K562 (cell line): Measurements from ENCODE around the gene NECAB2. TPM values are rescaled to one million over a fixed set of nuclear protein-coding genes. Genes with fewer than 3 reads are reported as not detected.

Experiments used
- BRD9 ChIP-seq: fragments of 450-650 bp; IDR thresholded peaks from 2 replicates; pipeline ENCODE4 v1.6.1; 2018; ENCODE audit warnings: low read depth; ENCODE audit not compliant: partially characterized antibody
- CSDE1 ChIP-seq, 2 experiments: fragments of 450-650 bp; IDR thresholded peaks; 2 replicates each; pipeline ENCODE4 v1.6.1; 2016; ENCODE audit warnings: mild to moderate bottlenecking in 1 of 2
- DACH1 ChIP-seq: fragments of 450-650 bp; IDR thresholded peaks from 2 replicates; pipeline ENCODE4 v1.6.1; 2018; ENCODE audit not compliant: partially characterized antibody
- E2F4 ChIP-seq: sonication (generic); formaldehyde crosslinking; IDR thresholded peaks from 2 replicates; pipeline ENCODE4 v1.8.0; 2022; ENCODE audit warnings: mild to moderate bottlenecking, low read depth, missing genetic modification reagents
- ETS1 ChIP-seq: conservative IDR thresholded peaks from 2 replicates; pipeline ENCODE4 v1.6.1; 2011; ENCODE audit warnings: low read depth, mild to moderate bottlenecking, low read length; ENCODE audit not compliant: control insufficient read depth
- GATAD2A ChIP-seq: fragments of 450-650 bp; IDR thresholded peaks from 2 replicates; pipeline ENCODE4 v1.6.1; 2017
- IRF9 ChIP-seq: fragments of 450-650 bp; IDR thresholded peaks from 2 replicates; pipeline ENCODE4 v1.6.1; 2016; ENCODE audit warnings: missing biosample characterization, missing genetic modification characterization
- NFXL1 ChIP-seq: fragments of 450-650 bp; formaldehyde crosslinking; IDR thresholded peaks from 2 replicates; pipeline ENCODE4 v1.4.0; 2021; ENCODE audit warnings: mild to moderate bottlenecking
- PTBP1 ChIP-seq: fragments of 200-400 bp; formaldehyde crosslinking; IDR thresholded peaks from 2 replicates; pipeline ENCODE4 v1.6.1; 2017; ENCODE audit warnings: low read depth, low read length
- TAF15 ChIP-seq: fragments of 200-400 bp; formaldehyde crosslinking; IDR thresholded peaks from 2 replicates; pipeline ENCODE4 v1.6.1; 2017; ENCODE audit warnings: mild to moderate bottlenecking, low read depth, low read length, moderate library complexity
- U2AF2 ChIP-seq: fragments of 200-400 bp; formaldehyde crosslinking; optimal IDR thresholded peaks from 2 replicates; pipeline ENCODE3; 2017; ENCODE audit warnings: low read depth, mild to moderate bottlenecking, low read length
- ZBTB9 ChIP-seq: fragments of 450-650 bp; formaldehyde crosslinking; IDR thresholded peaks from 2 replicates; pipeline ENCODE4 v1.4.0; 2020; ENCODE audit warnings: mild to moderate bottlenecking, moderate library complexity
- ZKSCAN3 ChIP-seq: fragments of 250-450 bp; sonication (Bioruptor Pico); IDR thresholded peaks from 2 replicates; pipeline ENCODE4 v1.4.0; 2020
- ZNF12 ChIP-seq: sonication (generic); formaldehyde crosslinking; IDR thresholded peaks from 2 replicates; pipeline ENCODE4 v1.4.0; 2020; ENCODE audit warnings: mild to moderate bottlenecking, missing genetic modification reagents
- ZNF318 ChIP-seq, 2 experiments: fragments of 450-650 bp; IDR thresholded peaks; 2 replicates each; pipeline ENCODE4 v1.6.1; 2016; ENCODE audit warnings: mild to moderate bottlenecking in 2 of 2, borderline replicate concordance in 1 of 2, low read depth in 1 of 2, moderate library complexity in 1 of 2
- ZNF57 ChIP-seq: fragments of 450-650 bp; formaldehyde crosslinking; IDR thresholded peaks from 2 replicates; pipeline ENCODE4 v1.4.0; 2020; ENCODE audit warnings: mild to moderate bottlenecking, moderate library complexity
- polyA plus RNA-seq, 8 experiments: library from polyadenylated mRNA; depleted of rRNA in 4 of 8; stranded (reverse) in 5 of 8; unstranded in 3 of 8; fragments of >200 nt; fragmentation: Nextera tagmentation in 2 of 8; fragmentation: Illumina TruSeq in 1 of 8; extraction: Ambion mirVana in 2 of 8; extraction: Trizol in 1 of 8; gene quantifications; 2 replicates each; pipeline versions ENCODE4 v1.2.1 to v1.2.3, GENCODE V29; 2011 to 2014; ENCODE audit warnings: inconsistent platforms in 1 of 8, missing spikeins in 1 of 8
- total RNA-seq, 7 experiments: library from RNA; depleted of rRNA in 6 of 7; stranded (reverse); fragments of >200 nt in 6 of 7; fragmentation: Illumina TruSeq in 2 of 7; extraction: Trizol in 2 of 7; gene quantifications; 2 replicates each; pipeline versions ENCODE4 v1.2.1 to v1.2.3, GENCODE V29; 2011 to 2021; ENCODE audit warnings: low replicate concordance in 1 of 7

NECAB2 gene
- total and polyA plus RNA-seq, 9 of the 15 experiments (the other 6 are each of a cell fraction or from before 2014, with no cell fraction given) = 0.03 to 0.28 TPM; not detected in 7

- TF ChIP-seq ZNF12 (CRISPR knock-in tag) (no peak), U2AF2 (no peak), ZNF318 (IDR thresholded peaks at IDR 0.05; ENCODE audit: borderline replicate concordance in 1 of 2, low read depth in 1 of 2) (no peak), NFXL1 (no peak), DACH1 (no peak), CSDE1 (IDR thresholded peaks at IDR 0.05) (no peak), IRF9 (no peak), PTBP1 (0 out of 2 replicates have a peak, but pooled peaks have one; percentile 76), ZKSCAN3 (no peak; the same call in 1 of the 2 replicates), ZBTB9 (CRISPR knock-in tag) (no peak), TAF15 (no peak), BRD9 (peak; percentile 83), ETS1 (no peak), GATAD2A (peak; percentile 64; the same call in 1 of the 2 replicates), E2F4 (no peak), ZNF57 (CRISPR knock-in tag) (no peak)
These were observed 15.5 kb upstream of the NECAB2 start (continued) for GRCh38 chr16:83952587-83952939.
